ENCODE measurements around the gene CACNA2D3. TPM values are rescaled to one million over a fixed set of nuclear protein-coding genes. Genes with fewer than 3 reads are reported as not detected.

Gene CACNA2D3
- total and polyA plus RNA-seq, 4 donors = 0.06 to 0.37 (median 0.08) TPM; not detected in 1

DNA sequence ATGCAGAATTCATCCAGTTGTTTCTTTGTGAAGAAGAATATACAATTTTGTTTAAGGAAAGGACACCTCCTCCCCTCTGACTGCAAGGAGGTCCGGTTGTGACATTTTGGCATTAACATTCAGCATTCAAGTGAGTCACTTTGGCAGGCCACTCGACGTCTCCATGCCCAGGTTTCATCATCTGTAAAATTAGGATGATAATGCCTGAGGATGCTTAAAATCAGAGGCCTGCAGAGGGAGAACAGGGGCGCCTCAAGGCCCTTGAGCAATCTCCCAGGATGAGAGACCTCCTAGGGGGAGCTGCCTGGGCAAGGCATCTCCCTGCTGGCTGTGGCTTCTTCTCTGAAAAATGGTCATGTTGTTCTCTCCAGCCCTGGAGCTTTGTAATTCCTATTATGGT, 236.0 kb downstream of the CACNA2D3 start:
- 77% methylated on average over 4 of the region's 4 CpGs for WGBS
- Histone ChIP-seq H3K36me3 (ENCODE audit: control insufficient read depth in 4 of 4, insufficient read depth in 3 of 4, low read depth in 1 of 4, low read length in 3 of 4) (no peaks in the 10 kb centered on the region), H3K9ac (ENCODE audit: low read depth in 1 of 2, low read length in 2 of 2) (no peak overlapping the region), H3K4me3 (ENCODE audit: low read depth in 1 of 3, low read length in 3 of 3) (no peak overlapping the region), H3K27me3 (ENCODE audit: control insufficient read depth in 4 of 4, insufficient read depth in 4 of 4, low read length in 3 of 4) (no peaks in the 10 kb centered on the region), H3K27ac (ENCODE audit: low read depth in 1 of 2, low read length in 2 of 2) (no peak overlapping the region), H3K4me1 (ENCODE audit: control insufficient read depth in 4 of 4, insufficient read depth in 4 of 4, low read length in 3 of 4) (peaks cover 0 to 28% (median 15%) of the 10 kb centered on the region in 4 donors), H3K9me3 (ENCODE audit: control insufficient read depth in 4 of 4, low read length in 3 of 4) (no peaks in the 10 kb centered on the region)
- TF ChIP-seq CTCF (IDR thresholded peaks at IDR 0.05; ENCODE audit: low read depth, low read length, missing input control) = no peak
- TF ChIP-seq HNF4A (conservative IDR thresholded peaks at IDR 0.05) = no peak
- TF ChIP-seq, protein P1, sequence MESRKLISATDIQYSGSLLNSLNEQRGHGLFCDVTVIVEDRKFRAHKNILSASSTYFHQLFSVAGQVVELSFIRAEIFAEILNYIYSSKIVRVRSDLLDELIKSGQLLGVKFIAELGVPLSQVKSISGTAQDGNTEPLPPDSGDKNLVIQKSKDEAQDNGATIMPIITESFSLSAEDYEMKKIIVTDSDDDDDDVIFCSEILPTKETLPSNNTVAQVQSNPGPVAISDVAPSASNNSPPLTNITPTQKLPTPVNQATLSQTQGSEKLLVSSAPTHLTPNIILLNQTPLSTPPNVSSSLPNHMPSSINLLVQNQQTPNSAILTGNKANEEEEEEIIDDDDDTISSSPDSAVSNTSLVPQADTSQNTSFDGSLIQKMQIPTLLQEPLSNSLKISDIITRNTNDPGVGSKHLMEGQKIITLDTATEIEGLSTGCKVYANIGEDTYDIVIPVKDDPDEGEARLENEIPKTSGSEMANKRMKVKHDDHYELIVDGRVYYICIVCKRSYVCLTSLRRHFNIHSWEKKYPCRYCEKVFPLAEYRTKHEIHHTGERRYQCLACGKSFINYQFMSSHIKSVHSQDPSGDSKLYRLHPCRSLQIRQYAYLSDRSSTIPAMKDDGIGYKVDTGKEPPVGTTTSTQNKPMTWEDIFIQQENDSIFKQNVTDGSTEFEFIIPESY (IDR thresholded peaks at IDR 0.05) = no peak
- TF ChIP-seq, protein P2, sequence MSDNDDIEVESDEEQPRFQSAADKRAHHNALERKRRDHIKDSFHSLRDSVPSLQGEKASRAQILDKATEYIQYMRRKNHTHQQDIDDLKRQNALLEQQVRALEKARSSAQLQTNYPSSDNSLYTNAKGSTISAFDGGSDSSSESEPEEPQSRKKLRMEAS (IDR thresholded peaks at IDR 0.05) = no peak
- no peak for TF ChIP-seq RAD21 (IDR thresholded peaks at IDR 0.05)
- TF ChIP-seq EGR1 (IDR thresholded peaks at IDR 0.05; ENCODE audit: low read depth in 2 of 2) = no peak
- TF ChIP-seq HNF4G (IDR thresholded peaks at IDR 0.05) = no peak
- no peak for TF ChIP-seq SP1 (IDR thresholded peaks at IDR 0.05)
- TF ChIP-seq JUND (IDR thresholded peaks at IDR 0.05) = no peak
- TF ChIP-seq RXRA (IDR thresholded peaks at IDR 0.05) = no peak
- no peak for TF ChIP-seq YY1 (IDR thresholded peaks at IDR 0.05)
- no peak for TF ChIP-seq NR2F2 (IDR thresholded peaks at IDR 0.05)
- TF ChIP-seq, protein P3, sequence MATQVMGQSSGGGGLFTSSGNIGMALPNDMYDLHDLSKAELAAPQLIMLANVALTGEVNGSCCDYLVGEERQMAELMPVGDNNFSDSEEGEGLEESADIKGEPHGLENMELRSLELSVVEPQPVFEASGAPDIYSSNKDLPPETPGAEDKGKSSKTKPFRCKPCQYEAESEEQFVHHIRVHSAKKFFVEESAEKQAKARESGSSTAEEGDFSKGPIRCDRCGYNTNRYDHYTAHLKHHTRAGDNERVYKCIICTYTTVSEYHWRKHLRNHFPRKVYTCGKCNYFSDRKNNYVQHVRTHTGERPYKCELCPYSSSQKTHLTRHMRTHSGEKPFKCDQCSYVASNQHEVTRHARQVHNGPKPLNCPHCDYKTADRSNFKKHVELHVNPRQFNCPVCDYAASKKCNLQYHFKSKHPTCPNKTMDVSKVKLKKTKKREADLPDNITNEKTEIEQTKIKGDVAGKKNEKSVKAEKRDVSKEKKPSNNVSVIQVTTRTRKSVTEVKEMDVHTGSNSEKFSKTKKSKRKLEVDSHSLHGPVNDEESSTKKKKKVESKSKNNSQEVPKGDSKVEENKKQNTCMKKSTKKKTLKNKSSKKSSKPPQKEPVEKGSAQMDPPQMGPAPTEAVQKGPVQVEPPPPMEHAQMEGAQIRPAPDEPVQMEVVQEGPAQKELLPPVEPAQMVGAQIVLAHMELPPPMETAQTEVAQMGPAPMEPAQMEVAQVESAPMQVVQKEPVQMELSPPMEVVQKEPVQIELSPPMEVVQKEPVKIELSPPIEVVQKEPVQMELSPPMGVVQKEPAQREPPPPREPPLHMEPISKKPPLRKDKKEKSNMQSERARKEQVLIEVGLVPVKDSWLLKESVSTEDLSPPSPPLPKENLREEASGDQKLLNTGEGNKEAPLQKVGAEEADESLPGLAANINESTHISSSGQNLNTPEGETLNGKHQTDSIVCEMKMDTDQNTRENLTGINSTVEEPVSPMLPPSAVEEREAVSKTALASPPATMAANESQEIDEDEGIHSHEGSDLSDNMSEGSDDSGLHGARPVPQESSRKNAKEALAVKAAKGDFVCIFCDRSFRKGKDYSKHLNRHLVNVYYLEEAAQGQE (IDR thresholded peaks at IDR 0.05) = no peak
- TF ChIP-seq, protein P4, sequence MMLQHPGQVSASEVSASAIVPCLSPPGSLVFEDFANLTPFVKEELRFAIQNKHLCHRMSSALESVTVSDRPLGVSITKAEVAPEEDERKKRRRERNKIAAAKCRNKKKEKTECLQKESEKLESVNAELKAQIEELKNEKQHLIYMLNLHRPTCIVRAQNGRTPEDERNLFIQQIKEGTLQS (IDR thresholded peaks at IDR 0.05) = no peak
- TF ChIP-seq FOXA1 (IDR thresholded peaks at IDR 0.05) = no peak
- TF ChIP-seq TAF1 (conservative IDR thresholded peaks at IDR 0.05) = no peak
- no peak for TF ChIP-seq FOXA2 (IDR thresholded peaks at IDR 0.05)
- no peak for TF ChIP-seq GABPA (IDR thresholded peaks at IDR 0.05 in 1 of 2, conservative IDR thresholded peaks at IDR 0.05 in 1 of 2)
- DNase-seq (ENCODE audit: low spot score) = no peak
